Measurements from ENCODE around the gene ISY1.

DNA sequence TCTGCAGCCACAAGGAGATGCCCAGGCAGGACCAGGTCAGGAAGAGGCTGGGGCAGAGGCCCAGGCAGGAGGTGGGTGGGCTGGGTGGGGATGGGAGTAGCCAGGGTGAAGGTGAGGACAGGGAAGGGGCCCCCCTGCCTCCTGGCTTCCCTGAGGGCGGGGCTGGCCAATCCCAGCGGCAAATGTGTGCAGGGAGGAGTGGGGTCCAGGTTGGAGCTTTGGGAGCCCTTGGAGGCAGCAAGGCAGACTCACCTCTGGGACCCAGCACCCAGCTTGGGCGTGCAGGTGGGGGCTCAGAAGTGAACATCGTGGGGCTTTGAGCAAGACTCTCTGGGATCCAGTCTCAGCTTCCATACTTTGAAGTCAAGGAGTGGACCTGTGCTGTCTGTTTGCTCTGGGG is 75.0 kb downstream of the ISY1 start:
- TF ChIP-seq RAD21 (IDR thresholded peaks at IDR 0.05): no peak
- TF ChIP-seq, protein P1, sequence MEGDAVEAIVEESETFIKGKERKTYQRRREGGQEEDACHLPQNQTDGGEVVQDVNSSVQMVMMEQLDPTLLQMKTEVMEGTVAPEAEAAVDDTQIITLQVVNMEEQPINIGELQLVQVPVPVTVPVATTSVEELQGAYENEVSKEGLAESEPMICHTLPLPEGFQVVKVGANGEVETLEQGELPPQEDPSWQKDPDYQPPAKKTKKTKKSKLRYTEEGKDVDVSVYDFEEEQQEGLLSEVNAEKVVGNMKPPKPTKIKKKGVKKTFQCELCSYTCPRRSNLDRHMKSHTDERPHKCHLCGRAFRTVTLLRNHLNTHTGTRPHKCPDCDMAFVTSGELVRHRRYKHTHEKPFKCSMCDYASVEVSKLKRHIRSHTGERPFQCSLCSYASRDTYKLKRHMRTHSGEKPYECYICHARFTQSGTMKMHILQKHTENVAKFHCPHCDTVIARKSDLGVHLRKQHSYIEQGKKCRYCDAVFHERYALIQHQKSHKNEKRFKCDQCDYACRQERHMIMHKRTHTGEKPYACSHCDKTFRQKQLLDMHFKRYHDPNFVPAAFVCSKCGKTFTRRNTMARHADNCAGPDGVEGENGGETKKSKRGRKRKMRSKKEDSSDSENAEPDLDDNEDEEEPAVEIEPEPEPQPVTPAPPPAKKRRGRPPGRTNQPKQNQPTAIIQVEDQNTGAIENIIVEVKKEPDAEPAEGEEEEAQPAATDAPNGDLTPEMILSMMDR (IDR thresholded peaks at IDR 0.05; ENCODE audit: low read depth, low read length, missing input control): no peak

All from liver (tissue), 3 donors.